WTC11 (cell line): ENCODE data around the gene PLXNA2. TPM values are rescaled to one million over a fixed set of nuclear protein-coding genes. Genes with fewer than 3 reads are reported as not detected.

Experiments used
- ATAC-seq: fragments of 200-7000 bp; cut with Tn5 transposase; 2 replicates; pipeline ENCODE4 v1.10.0; 2021; ENCODE audit warnings: mild to moderate bottlenecking, moderate library complexity
- CTCF ChIA-PET: fragments of 300-600 bp; sonication (Branson Sonifier 250); formaldehyde crosslinking; loops from one replicate; lab custom pipeline; 2021; ENCODE audit warnings: antibody characterized with exemption; lab: Charles Lee
- POLR2A ChIA-PET: fragments of 350-600 bp; sonication (Branson Sonifier 250); formaldehyde crosslinking; loops from one replicate; lab custom pipeline; 2021; ENCODE audit warnings: antibody characterized with exemption; lab: Charles Lee
- DNase-seq: peaks from one replicate; pipeline ENCODE4 v3.0.0; 2021; ENCODE audit warnings: low spot score
- H3K27ac Mint-ChIP-seq: 2 replicates; pipeline ENCODE4 v1.8.0; 2021; ENCODE audit warnings: mixed read lengths
- H3K27me3 Mint-ChIP-seq: 2 replicates; pipeline ENCODE4 v1.8.0; 2021; ENCODE audit warnings: low read depth, mild to moderate bottlenecking, moderate library complexity, mixed read lengths
- H3K36me3 Mint-ChIP-seq: 2 replicates; pipeline ENCODE4 v1.8.0; 2021; ENCODE audit warnings: mixed read lengths
- H3K4me1 Mint-ChIP-seq: 2 replicates; pipeline ENCODE4 v1.8.0; 2022; ENCODE audit warnings: mixed read lengths
- H3K4me3 Mint-ChIP-seq: 2 replicates; pipeline ENCODE4 v1.8.0; 2021; ENCODE audit warnings: mild to moderate bottlenecking, moderate library complexity, mixed read lengths
- H3K9me3 Mint-ChIP-seq: 2 replicates; pipeline ENCODE4 v1.8.0; 2021; ENCODE audit warnings: mixed read lengths
- ATF6 ChIP-seq: sonication (generic); formaldehyde crosslinking; IDR thresholded peaks from 2 replicates; pipeline ENCODE4 v1.8.1; 2023; ENCODE audit warnings: mild to moderate bottlenecking, missing genetic modification reagents
- CBFB ChIP-seq: sonication (generic); formaldehyde crosslinking; IDR thresholded peaks from 2 replicates; pipeline ENCODE4 v1.8.1; 2022; ENCODE audit warnings: mild to moderate bottlenecking, low read depth, missing genetic modification reagents
- CREM ChIP-seq: sonication (generic); formaldehyde crosslinking; IDR thresholded peaks from 2 replicates; pipeline ENCODE4 v1.8.1; 2022; ENCODE audit warnings: mild to moderate bottlenecking, missing genetic modification reagents, moderate library complexity
- CTCF ChIP-seq: fragments of 200-600 bp; IDR thresholded peaks from 2 replicates; pipeline ENCODE4 v1.8.0; 2022; ENCODE audit warnings: antibody characterized with exemption
- E2F1 ChIP-seq: sonication (generic); formaldehyde crosslinking; IDR thresholded peaks from 2 replicates; pipeline ENCODE4 v1.8.0; 2022; ENCODE audit warnings: mild to moderate bottlenecking, missing genetic modification reagents
- GTF2I ChIP-seq: fragments of 250-450 bp; sonication (Bioruptor Pico); conservative IDR thresholded peaks from 2 replicates; pipeline ENCODE4 v1.4.0; 2021; ENCODE audit warnings: mild to moderate bottlenecking
- HMGXB4 ChIP-seq: sonication (generic); formaldehyde crosslinking; IDR thresholded peaks from 2 replicates; pipeline ENCODE4 v1.8.1; 2023; ENCODE audit warnings: mild to moderate bottlenecking, moderate library complexity, missing genetic modification reagents
- JAZF1 ChIP-seq: fragments of 250-450 bp; sonication (Bioruptor Pico); IDR thresholded peaks from 2 replicates; pipeline ENCODE4 v1.9.0; 2021; ENCODE audit warnings: moderate library complexity, mild to moderate bottlenecking, inconsistent platforms
- KAT7 ChIP-seq: sonication (generic); formaldehyde crosslinking; IDR thresholded peaks from 2 replicates; pipeline ENCODE4 v1.8.1; 2023; ENCODE audit warnings: missing genetic modification reagents, mild to moderate bottlenecking, borderline replicate concordance
- MAX ChIP-seq: sonication (generic); formaldehyde crosslinking; IDR thresholded peaks from 2 replicates; pipeline ENCODE4 v1.8.0; 2022; ENCODE audit warnings: mild to moderate bottlenecking, missing genetic modification reagents
- MXD4 ChIP-seq: fragments of 250-450 bp; sonication (Bioruptor Pico); IDR thresholded peaks from 2 replicates; pipeline ENCODE4 v1.8.0; 2021; ENCODE audit warnings: mild to moderate bottlenecking, moderate library complexity, borderline replicate concordance
- NFATC4 ChIP-seq: fragments of 250-450 bp; sonication (Bioruptor Pico); IDR thresholded peaks from 2 replicates; pipeline ENCODE4 v1.9.0; 2021; ENCODE audit warnings: mild to moderate bottlenecking
- NFE2L1 ChIP-seq: sonication (generic); formaldehyde crosslinking; IDR thresholded peaks from 2 replicates; pipeline ENCODE4 v1.8.1; 2023; ENCODE audit warnings: missing genetic modification reagents
- NFYB ChIP-seq: sonication (generic); formaldehyde crosslinking; conservative IDR thresholded peaks from 2 replicates; pipeline ENCODE4 v1.8.0; 2022; ENCODE audit warnings: low read depth, missing genetic modification reagents
- NR1H2 ChIP-seq: sonication (generic); formaldehyde crosslinking; IDR thresholded peaks from 2 replicates; pipeline ENCODE4 v1.9.0; 2021; ENCODE audit warnings: mild to moderate bottlenecking, moderate library complexity, missing genetic modification reagents
- NR2C2 ChIP-seq: sonication (generic); formaldehyde crosslinking; IDR thresholded peaks from 2 replicates; pipeline ENCODE4 v1.8.0; 2022; ENCODE audit warnings: mild to moderate bottlenecking, missing genetic modification reagents
- OVOL2 ChIP-seq: fragments of 250-450 bp; sonication (Bioruptor Pico); IDR thresholded peaks from 2 replicates; pipeline ENCODE4 v1.9.0; 2021; ENCODE audit warnings: mild to moderate bottlenecking, borderline replicate concordance
- SMAD3 ChIP-seq: sonication (generic); formaldehyde crosslinking; IDR thresholded peaks from 2 replicates; pipeline ENCODE4 v1.8.0; 2022; ENCODE audit warnings: missing genetic modification reagents, mild to moderate bottlenecking, borderline replicate concordance
- TCF7 ChIP-seq: sonication (generic); formaldehyde crosslinking; IDR thresholded peaks from 2 replicates; pipeline ENCODE4 v1.8.0; 2022; ENCODE audit warnings: mild to moderate bottlenecking, low read depth, missing genetic modification reagents, moderate library complexity
- TEAD4 ChIP-seq: sonication (generic); formaldehyde crosslinking; IDR thresholded peaks from 2 replicates; pipeline ENCODE4 v1.8.0; 2022; ENCODE audit warnings: mild to moderate bottlenecking, missing genetic modification reagents
- USF1 ChIP-seq: sonication (generic); formaldehyde crosslinking; IDR thresholded peaks from 2 replicates; pipeline ENCODE4 v1.8.0; 2022; ENCODE audit warnings: mild to moderate bottlenecking, missing genetic modification reagents
- USF2 ChIP-seq: sonication (generic); formaldehyde crosslinking; IDR thresholded peaks from 2 replicates; pipeline ENCODE4 v1.8.1; 2023; ENCODE audit warnings: mild to moderate bottlenecking, missing genetic modification reagents, moderate library complexity
- ZMAT4 ChIP-seq: fragments of 250-450 bp; sonication (Bioruptor Pico); IDR thresholded peaks from 2 replicates; pipeline ENCODE4 v1.9.0; 2021; ENCODE audit warnings: mild to moderate bottlenecking
- ZNF423 ChIP-seq: fragments of 250-450 bp; sonication (Bioruptor Pico); IDR thresholded peaks from 2 replicates; pipeline ENCODE4 v2.1.2; 2022; ENCODE audit warnings: mild to moderate bottlenecking, moderate library complexity
- ZNF512 ChIP-seq: sonication (generic); formaldehyde crosslinking; IDR thresholded peaks from 2 replicates; pipeline ENCODE4 v1.8.1; 2022; ENCODE audit warnings: missing genetic modification reagents, borderline replicate concordance
- total RNA-seq: library from RNA; stranded (reverse); gene quantifications from 3 replicates; pipeline ENCODE4 v1.2.3, GENCODE V29; 2021

Gene PLXNA2
- total RNA-seq, 1 experiment from 2014 or later = 4.2 TPM

- CTCF ChIA-PET = interaction anchor here (1.9 kb wide), 1 partner anchor 10 kb away, joined by 10 read pairs; no protein-coding TSS in a partner anchor
- DNase-seq (no peak), ATAC-seq (no peak)
- POLR2A ChIA-PET = no interaction called here
- no peaks in the 10 kb centered on the region for H3K36me3 Mint-ChIP-seq
- no peak for TF ChIP-seq USF1 (CRISPR knock-in tag)
- no peak for TF ChIP-seq NR1H2 (CRISPR knock-in tag)
- TF ChIP-seq GTF2I (CRISPR knock-in tag) = no peak
- no peak for TF ChIP-seq TCF7 (CRISPR knock-in tag)
- no peak for TF ChIP-seq SMAD3 (CRISPR knock-in tag)
- TF ChIP-seq E2F1 (CRISPR knock-in tag) = no peak
- TF ChIP-seq ZNF423 (CRISPR knock-in tag) = no peak
- TF ChIP-seq TEAD4 (CRISPR knock-in tag) = no peak
- TF ChIP-seq ATF6 (CRISPR knock-in tag) = no peak
- no peak for TF ChIP-seq OVOL2
- no peak for TF ChIP-seq CBFB (CRISPR knock-in tag)
- TF ChIP-seq NR2C2 (CRISPR knock-in tag) = no peak
- TF ChIP-seq NFE2L1 = no peak
- no peak for TF ChIP-seq JAZF1
- TF ChIP-seq ZNF512 (CRISPR knock-in tag) = no peak
- no peak for TF ChIP-seq KAT7 (CRISPR knock-in tag)
- TF ChIP-seq CTCF = no peak
- H3K27ac Mint-ChIP-seq = no peak overlapping the region
- H3K9me3 Mint-ChIP-seq = peaks cover 4% of the 10 kb centered on the region
- no peak overlapping the region for H3K4me3 Mint-ChIP-seq
- no peaks in the 10 kb centered on the region for H3K4me1 Mint-ChIP-seq
- no peaks in the 10 kb centered on the region; the same call in 1 of the 2 replicates for H3K27me3 Mint-ChIP-seq
Observed at GRCh38 chr1:207988326-207989165, 255.6 kb downstream of the PLXNA2 start.

- DNase-seq (no peak), ATAC-seq (no peak)
- H3K36me3 Mint-ChIP-seq = no peaks in the 10 kb centered on the region
- H3K4me3 Mint-ChIP-seq = no peak overlapping the region
- peaks cover 3% of the 10 kb centered on the region; the same call in 1 of the 2 replicates for H3K9me3 Mint-ChIP-seq
- H3K27me3 Mint-ChIP-seq = no peaks in the 10 kb centered on the region; the same call in 1 of the 2 replicates
- no peaks in the 10 kb centered on the region for H3K4me1 Mint-ChIP-seq
- ChIA-PET CTCF (interaction anchor here (2.8 kb wide), 1 partner anchor 11 kb away, joined by 12 read pairs; no protein-coding TSS in a partner anchor), POLR2A (no interaction called here)
- H3K27ac Mint-ChIP-seq = no peak overlapping the region
- TF ChIP-seq USF2 (no peak), NFYB (CRISPR knock-in tag) (no peak), MXD4 (CRISPR knock-in tag) (no peak), NFE2L1 (no peak), GTF2I (CRISPR knock-in tag) (no peak), ZMAT4 (CRISPR knock-in tag) (no peak), MAX (no peak), NFATC4 (CRISPR knock-in tag) (no peak), HMGXB4 (CRISPR knock-in tag) (no peak), CREM (CRISPR knock-in tag) (no peak)
Observed at GRCh38 chr1:207987164-207987563, 257.0 kb downstream of the PLXNA2 start.
